ENCODE data around the gene BAD. TPM values are rescaled to one million over a fixed set of nuclear protein-coding genes. Genes with fewer than 3 reads are reported as not detected.

Gene BAD
- total and polyA plus RNA-seq, 2 of the 13 experiments (the other 11 are each of a cell fraction or from before 2014, with no cell fraction given): 17.9 to 28.5 TPM

GRCh38 chr11:64268893-64269539 lies 15.4 kb downstream of the BAD start (continued):
- TF ChIP-seq ATF2 (CRISPR knock-in tag; IDR thresholded peaks at IDR 0.05) (no peak), ARHGAP35 (CRISPR knock-in tag; IDR thresholded peaks at IDR 0.05; ENCODE audit: borderline replicate concordance) (no peak), FOXP1 (IDR thresholded peaks at IDR 0.05) (no peak), FOXP1 (CRISPR knock-in tag; IDR thresholded peaks at IDR 0.05) (no peak), HNF4G (IDR thresholded peaks at IDR 0.05; ENCODE audit: borderline replicate concordance, low read depth, low read length) (no peak), HNF4G (CRISPR knock-in tag; IDR thresholded peaks at IDR 0.05; ENCODE audit: borderline replicate concordance, low read depth) (no peak), NCOA5 (CRISPR knock-in tag; IDR thresholded peaks at IDR 0.05) (no peak), PTBP1 (IDR thresholded peaks at IDR 0.05; ENCODE audit: low read depth, low read length, poor library complexity, severe bottlenecking) (no peak), MEIS1 (CRISPR knock-in tag; IDR thresholded peaks at IDR 0.05; ENCODE audit: borderline replicate concordance) (no peak), KLF6 (CRISPR knock-in tag; IDR thresholded peaks at IDR 0.05) (no peak), MIXL1 (CRISPR knock-in tag; IDR thresholded peaks at IDR 0.05) (no peak), PBX2 (CRISPR knock-in tag; IDR thresholded peaks at IDR 0.05) (no peak), TCF7 (IDR thresholded peaks at IDR 0.05; ENCODE audit: low read depth) (no peak), PCBP1 (IDR thresholded peaks at IDR 0.05; ENCODE audit: borderline replicate concordance, low read depth, low read length) (peak; percentile 56; the same call in 1 of the 2 replicates), SMAD9 (CRISPR knock-in tag; IDR thresholded peaks at IDR 0.05) (no peak), ZBTB20 (CRISPR knock-in tag; IDR thresholded peaks at IDR 0.05; ENCODE audit: borderline replicate concordance, low read depth) (no peak), ZKSCAN5 (CRISPR knock-in tag; IDR thresholded peaks at IDR 0.05) (no peak), ETV5 (CRISPR knock-in tag; IDR thresholded peaks at IDR 0.05; ENCODE audit: borderline replicate concordance) (peak; percentile 73), ZNF382 (CRISPR knock-in tag; IDR thresholded peaks at IDR 0.05; ENCODE audit: borderline replicate concordance) (no peak), PCBP2 (optimal IDR thresholded peaks at IDR 0.05; ENCODE audit: low read depth, low read length, poor library complexity, severe bottlenecking) (no peak), RELA (CRISPR knock-in tag; IDR thresholded peaks at IDR 0.05) (no peak), KAT8 (CRISPR knock-in tag; IDR thresholded peaks at IDR 0.05) (no peak), CHD4 (IDR thresholded peaks at IDR 0.05; ENCODE audit: borderline replicate concordance, low read length) (no peak), TRIM24 (CRISPR knock-in tag; IDR thresholded peaks at IDR 0.05) (no peak), ZNF251 (CRISPR knock-in tag; IDR thresholded peaks at IDR 0.05) (no peak), ZNF101 (CRISPR knock-in tag; IDR thresholded peaks at IDR 0.05; ENCODE audit: borderline replicate concordance, low read depth) (no peak), ZNF678 (CRISPR knock-in tag; IDR thresholded peaks at IDR 0.05) (no peak)
- TF ChIP-seq, protein P1, sequence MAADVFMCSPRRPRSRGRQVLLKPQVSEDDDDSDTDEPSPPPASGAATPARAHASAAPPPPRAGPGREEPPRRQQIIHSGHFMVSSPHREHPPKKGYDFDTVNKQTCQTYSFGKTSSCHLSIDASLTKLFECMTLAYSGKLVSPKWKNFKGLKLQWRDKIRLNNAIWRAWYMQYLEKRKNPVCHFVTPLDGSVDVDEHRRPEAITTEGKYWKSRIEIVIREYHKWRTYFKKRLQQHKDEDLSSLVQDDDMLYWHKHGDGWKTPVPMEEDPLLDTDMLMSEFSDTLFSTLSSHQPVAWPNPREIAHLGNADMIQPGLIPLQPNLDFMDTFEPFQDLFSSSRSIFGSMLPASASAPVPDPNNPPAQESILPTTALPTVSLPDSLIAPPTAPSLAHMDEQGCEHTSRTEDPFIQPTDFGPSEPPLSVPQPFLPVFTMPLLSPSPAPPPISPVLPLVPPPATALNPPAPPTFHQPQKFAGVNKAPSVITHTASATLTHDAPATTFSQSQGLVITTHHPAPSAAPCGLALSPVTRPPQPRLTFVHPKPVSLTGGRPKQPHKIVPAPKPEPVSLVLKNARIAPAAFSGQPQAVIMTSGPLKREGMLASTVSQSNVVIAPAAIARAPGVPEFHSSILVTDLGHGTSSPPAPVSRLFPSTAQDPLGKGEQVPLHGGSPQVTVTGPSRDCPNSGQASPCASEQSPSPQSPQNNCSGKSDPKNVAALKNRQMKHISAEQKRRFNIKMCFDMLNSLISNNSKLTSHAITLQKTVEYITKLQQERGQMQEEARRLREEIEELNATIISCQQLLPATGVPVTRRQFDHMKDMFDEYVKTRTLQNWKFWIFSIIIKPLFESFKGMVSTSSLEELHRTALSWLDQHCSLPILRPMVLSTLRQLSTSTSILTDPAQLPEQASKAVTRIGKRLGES (CRISPR knock-in tag; IDR thresholded peaks at IDR 0.05; ENCODE audit: borderline replicate concordance): no peak
